ENCODE measurements around the gene ATP8B3.

Gene ATP8B3

DNA sequence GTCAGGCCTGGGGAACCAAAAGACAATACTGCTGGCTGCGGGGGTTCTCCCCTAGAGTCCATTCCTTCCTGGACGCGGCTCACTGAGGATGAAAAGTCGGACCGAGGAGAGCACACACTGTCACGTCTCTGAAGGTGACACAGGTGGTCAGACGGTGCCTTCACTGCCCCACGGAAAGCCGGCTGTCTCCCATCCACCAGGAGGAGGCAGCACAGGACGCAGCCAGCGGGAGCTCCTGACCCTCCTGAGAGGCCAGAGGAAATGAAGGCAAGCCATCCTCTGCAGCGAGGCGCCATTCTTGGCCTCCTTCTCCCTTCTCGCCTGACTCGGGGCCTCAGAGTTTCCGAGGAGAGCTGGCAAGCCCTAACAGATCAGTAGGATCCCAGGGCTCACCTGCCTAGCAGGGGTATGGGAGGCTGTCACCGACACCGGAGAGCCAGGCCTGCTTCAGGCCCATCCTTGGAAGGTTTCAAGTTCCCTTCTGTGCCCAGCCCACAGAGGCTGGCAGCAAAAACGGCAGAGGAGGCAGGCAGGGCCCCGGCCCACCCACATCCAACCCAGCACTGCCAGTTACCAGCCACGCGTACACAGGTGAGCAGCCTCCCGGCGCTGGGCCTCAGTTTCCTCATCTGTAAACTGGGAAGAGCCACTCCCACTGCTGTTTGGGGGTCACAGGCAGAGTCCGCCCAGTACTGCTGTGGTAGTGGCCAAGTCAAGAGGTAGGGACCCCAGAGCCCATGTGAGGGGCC lies 31.7 kb upstream of the ATP8B3 start:
- Histone ChIP-seq H4K20me1 (ENCODE audit: low read depth, low read length) (peaks cover 7% of the 10 kb centered on the region; the same call in 1 of the 2 replicates), H3K27ac (ENCODE audit: low read depth, low read length) (no peak overlapping the region), H3F3A (ENCODE audit: insufficient read depth) (peaks cover under 1% of the 10 kb centered on the region; the same call in 1 of the 2 replicates), H3K79me2 (ENCODE audit: insufficient read depth, low read length) (peaks cover 94% of the 10 kb centered on the region), H3K4me2 (ENCODE audit: low read depth, low read length, poor library complexity, severe bottlenecking) (no peak overlapping the region), H3K36me3 (ENCODE audit: low read length) (no peaks in the 10 kb centered on the region), H3K9me2 (replicated peaks; ENCODE audit: insufficient read depth, low read length) (no peaks in the 10 kb centered on the region), H3K27me3 (ENCODE audit: low read length) (no peaks in the 10 kb centered on the region), H3K9me3 (ENCODE audit: insufficient read depth, low read length) (no peaks in the 10 kb centered on the region), H2AFZ (ENCODE audit: low read depth, low read length, severe bottlenecking) (no peak overlapping the region), H3K9ac (ENCODE audit: low read length) (no peak overlapping the region), H3K4me3 (ENCODE audit: insufficient read depth, low read length, poor library complexity, severe bottlenecking) (no peak overlapping the region)
- no peak for TF ChIP-seq EZH2phosphoT487 (conservative IDR thresholded peaks at IDR 0.05; ENCODE audit: low read length)
- no peak for TF ChIP-seq CTCF (IDR thresholded peaks at IDR 0.05; ENCODE audit: insufficient read depth, low read length, poor library complexity, severe bottlenecking)

DNA sequence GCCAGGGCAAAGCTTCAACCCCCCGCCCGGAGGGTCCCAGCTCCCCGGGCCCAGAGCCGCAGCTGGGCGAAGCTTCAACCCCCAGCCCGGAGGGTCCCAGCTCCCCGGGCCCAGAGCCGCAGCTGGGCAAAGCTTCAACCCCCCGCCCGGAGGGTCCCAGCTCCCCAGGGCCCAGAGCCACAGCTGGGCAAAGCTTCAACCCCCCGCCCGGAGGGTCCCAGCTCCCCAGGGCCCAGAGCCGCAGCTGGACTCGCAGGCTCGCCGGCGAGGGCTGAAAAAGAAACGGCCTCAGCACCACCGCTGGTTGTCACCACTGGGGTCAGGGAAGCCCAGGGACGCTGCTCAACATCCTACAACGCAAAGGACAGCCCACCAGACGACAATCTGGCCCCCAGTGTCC lies 31.0 kb upstream of the ATP8B3 start:
- Histone ChIP-seq H3K27ac (ENCODE audit: low read depth, low read length) (no peak overlapping the region), H3K36me3 (ENCODE audit: low read length) (no peaks in the 10 kb centered on the region), H3F3A (ENCODE audit: insufficient read depth) (no peaks in the 10 kb centered on the region), H4K20me1 (ENCODE audit: low read depth, low read length) (peaks cover 7% of the 10 kb centered on the region; the same call in 1 of the 2 replicates), H3K27me3 (ENCODE audit: low read length) (no peaks in the 10 kb centered on the region), H3K9ac (ENCODE audit: low read length) (no peak overlapping the region), H3K4me3 (ENCODE audit: insufficient read depth, low read length, poor library complexity, severe bottlenecking) (no peak overlapping the region), H3K9me3 (ENCODE audit: insufficient read depth, low read length) (no peaks in the 10 kb centered on the region), H3K4me2 (ENCODE audit: low read depth, low read length, poor library complexity, severe bottlenecking) (no peak overlapping the region), H3K9me2 (replicated peaks; ENCODE audit: insufficient read depth, low read length) (no peaks in the 10 kb centered on the region), H3K79me2 (ENCODE audit: insufficient read depth, low read length) (peaks cover 98% of the 10 kb centered on the region), H2AFZ (ENCODE audit: low read depth, low read length, severe bottlenecking) (no peak overlapping the region)
- TF ChIP-seq EZH2phosphoT487 (conservative IDR thresholded peaks at IDR 0.05; ENCODE audit: low read length) (no peak), CTCF (IDR thresholded peaks at IDR 0.05; ENCODE audit: insufficient read depth, low read length, poor library complexity, severe bottlenecking) (no peak)

- peaks cover 10% of the 10 kb centered on the region; the same call in 1 of the 2 replicates for H4K20me1 ChIP-seq (ENCODE audit: low read depth, low read length)
- H3K4me2 ChIP-seq (ENCODE audit: low read depth, low read length, poor library complexity, severe bottlenecking): no peak overlapping the region
These were observed 29.3 kb upstream of the ATP8B3 start for GRCh38 chr19:1841209-1841924.

More at GRCh38 chr19:1841209-1841924, 29.3 kb upstream of the ATP8B3 start:
- Histone ChIP-seq H3K36me3 (ENCODE audit: low read length) (no peaks in the 10 kb centered on the region), H3K9me2 (replicated peaks; ENCODE audit: insufficient read depth, low read length) (no peaks in the 10 kb centered on the region), H3F3A (ENCODE audit: insufficient read depth) (no peaks in the 10 kb centered on the region), H3K9ac (ENCODE audit: low read length) (no peak overlapping the region), H3K79me2 (ENCODE audit: insufficient read depth, low read length) (peaks cover 98% of the 10 kb centered on the region), H3K27ac (ENCODE audit: low read depth, low read length) (no peak overlapping the region), H3K27me3 (ENCODE audit: low read length) (no peaks in the 10 kb centered on the region), H3K4me3 (ENCODE audit: insufficient read depth, low read length, poor library complexity, severe bottlenecking) (no peak overlapping the region), H3K9me3 (ENCODE audit: insufficient read depth, low read length) (no peaks in the 10 kb centered on the region), H2AFZ (ENCODE audit: low read depth, low read length, severe bottlenecking) (no peak overlapping the region)
- TF ChIP-seq CTCF (IDR thresholded peaks at IDR 0.05; ENCODE audit: insufficient read depth, low read length, poor library complexity, severe bottlenecking) (no peak), EZH2phosphoT487 (conservative IDR thresholded peaks at IDR 0.05; ENCODE audit: low read length) (no peak)

All from SU-DHL-6 (cell line).